Astrocyte (in vitro differentiated cells and primary cell): ENCODE results near the gene GSN.

Source experiments
- CTCF ChIP-seq: IDR thresholded peaks from 2 replicates; pipeline ENCODE4 v1.5.1; 2011; ENCODE audit warnings: low read depth, mild to moderate bottlenecking, inconsistent platforms, low read length, moderate library complexity; ENCODE audit not compliant: insufficient read depth
- EZH2 ChIP-seq: IDR thresholded peaks from 2 replicates; pipeline ENCODE4 v1.6.1; 2012; ENCODE audit warnings: mild to moderate bottlenecking, low read length, inconsistent platforms; ENCODE audit not compliant: insufficient read depth

GRCh38 chr9:121283856-121284732 lies 16.1 kb downstream of the GSN start:
- TF ChIP-seq CTCF: no peak
- no peak for TF ChIP-seq EZH2
